Thyroid gland (tissue), 4 donors: ENCODE data around the gene KCNS3.
A peak's percentile ranks its signal among the peaks of the same experiment; 100 is the strongest.

Experiments used
- CTCF ChIP-seq, 6 experiments: fragments of 200-600 bp in 3 of 6; fragments of 450-650 bp in 3 of 6; sonication (generic) in 3 of 6; IDR thresholded peaks; one replicate each; pipeline ENCODE4 v1.5.1; 2016 to 2019; ENCODE audit warnings: antibody characterized with exemption in 6 of 6, mild to moderate bottlenecking in 2 of 6, inconsistent platforms in 1 of 6, moderate library complexity in 1 of 6
- POLR2A ChIP-seq, 2 donors: fragments of 450-650 bp; IDR thresholded peaks; one replicate each; pipeline ENCODE4 v1.6.1; 2017; ENCODE audit warnings: antibody characterized with exemption in 2 of 2, mild to moderate bottlenecking in 2 of 2, moderate library complexity in 1 of 2

GRCh38 chr2:17851731-17852585, 26.5 kb upstream of the KCNS3 start:
- TF ChIP-seq CTCF (IDR thresholded peaks at IDR 0.05) (peak; percentile 51 to 83 (median 72)), POLR2A (IDR thresholded peaks at IDR 0.05) (no peak)
